ENCODE data around the gene KBTBD4.

KBTBD4 gene

DNA sequence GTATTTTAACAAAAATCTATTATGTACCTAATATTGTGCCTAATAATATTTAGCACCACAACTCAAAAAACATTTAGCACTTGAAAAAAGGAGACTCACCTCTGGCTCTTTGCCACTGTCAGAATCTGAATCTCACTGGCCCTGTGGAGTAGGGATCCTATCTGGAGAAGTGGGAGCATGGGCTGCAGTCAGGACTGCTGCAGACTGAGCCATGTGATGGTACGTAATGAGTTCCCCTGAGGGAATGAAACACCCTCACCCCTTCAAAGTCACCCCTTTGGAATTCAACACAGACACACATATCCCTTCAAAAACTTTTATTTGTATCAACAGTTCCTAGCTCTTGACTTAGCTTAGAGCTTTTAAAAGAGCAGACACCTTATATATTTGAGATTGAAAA, 6.9 kb downstream of the KBTBD4 start:
- no peak for TF ChIP-seq CTCF (IDR thresholded peaks at IDR 0.05; ENCODE audit: control insufficient read depth, extremely low read depth, insufficient read depth)
- DNase-seq (ENCODE audit: low read depth): no peak

DNA sequence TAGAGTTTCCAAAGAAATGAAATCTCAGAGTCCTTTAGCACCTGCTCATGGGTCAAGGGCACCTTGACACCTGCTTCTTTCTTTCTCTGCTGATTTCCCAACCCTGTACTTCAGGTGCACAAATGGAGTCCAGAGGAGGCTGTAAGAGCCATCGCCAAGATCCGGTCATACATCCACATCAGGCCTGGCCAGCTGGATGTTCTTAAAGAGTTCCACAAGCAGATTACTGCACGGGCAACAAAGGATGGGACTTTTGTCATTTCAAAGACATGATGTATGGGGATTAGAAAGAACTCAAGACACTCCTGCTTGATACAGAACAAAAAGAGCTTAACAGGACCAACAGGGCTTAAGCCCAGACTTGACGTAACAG, 7.4 kb downstream of the KBTBD4 start:
- no peak for TF ChIP-seq CTCF (IDR thresholded peaks at IDR 0.05; ENCODE audit: control insufficient read depth, extremely low read depth, insufficient read depth)
- H3K4me3 ChIP-seq (ENCODE audit: low read depth, low read length): no peak overlapping the region
- no peak for DNase-seq (ENCODE audit: low read depth)

More for the DNA sequence above, 6.9 kb downstream of the KBTBD4 start:
- no peak overlapping the region for H3K4me3 ChIP-seq (ENCODE audit: low read depth, low read length)

- no peak for DNase-seq (ENCODE audit: low read depth)
- TF ChIP-seq CTCF (IDR thresholded peaks at IDR 0.05; ENCODE audit: control insufficient read depth, extremely low read depth, insufficient read depth): no peak
- no peak overlapping the region for H3K4me3 ChIP-seq (ENCODE audit: low read depth, low read length)
These were observed 8.0 kb downstream of the KBTBD4 start for GRCh38 chr11:47570651-47571356.

GRCh38 chr11:47569646-47570045, 9.1 kb downstream of the KBTBD4 start:
- no peak for TF ChIP-seq CTCF (IDR thresholded peaks at IDR 0.05; ENCODE audit: control insufficient read depth, extremely low read depth, insufficient read depth)
- no peak overlapping the region for H3K4me3 ChIP-seq (ENCODE audit: low read depth, low read length)
- no peak for DNase-seq (ENCODE audit: low read depth)

DNA sequence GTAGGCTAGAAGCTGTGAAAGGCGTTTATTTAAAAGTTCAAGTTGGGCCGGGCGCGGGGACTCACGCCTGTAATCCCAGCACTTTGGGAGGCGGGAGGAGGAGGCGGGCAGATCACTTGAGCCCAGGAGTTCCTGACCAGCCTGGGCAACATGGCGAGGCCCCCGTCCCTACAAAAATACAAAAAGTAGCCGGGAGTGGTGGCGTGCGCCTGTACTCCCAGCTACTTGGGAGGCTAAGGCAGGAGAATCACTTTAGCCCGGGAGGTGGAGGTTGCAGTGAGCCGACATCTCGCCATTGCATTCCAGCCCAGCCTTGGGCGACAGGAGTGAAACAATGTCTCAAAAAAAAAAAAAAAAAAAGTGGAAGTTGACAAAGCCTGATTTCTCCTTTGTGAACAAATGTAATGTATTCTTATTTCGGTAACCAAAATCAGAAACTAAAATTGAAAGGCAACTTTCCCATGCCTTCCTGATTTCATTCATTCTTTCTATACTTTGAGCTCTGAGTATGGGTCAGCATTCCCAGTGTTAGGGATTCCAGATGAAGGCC, 12.5 kb downstream of the KBTBD4 start:
- TF ChIP-seq CTCF (IDR thresholded peaks at IDR 0.05; ENCODE audit: control insufficient read depth, extremely low read depth, insufficient read depth): no peak
- DNase-seq (ENCODE audit: low read depth): no peak
- peak overlapping the region; percentile 92 for H3K4me3 ChIP-seq (ENCODE audit: low read depth, low read length)

GRCh38 chr11:47565340-47566148, 13.2 kb downstream of the KBTBD4 start, which contains the start of gene PTPMT1:
Gene PTPMT1, plus strand, starts transcription at chr11:47565599. Its CDS starts 24 bp downstream, at chr11:47565623.
- H3K4me3 ChIP-seq (ENCODE audit: low read depth, low read length): peak within 1 kb of the TSS; percentile 92
- peak; percentile 17 for DNase-seq (ENCODE audit: low read depth)
- TF ChIP-seq CTCF (IDR thresholded peaks at IDR 0.05; ENCODE audit: control insufficient read depth, extremely low read depth, insufficient read depth): no peak
